ENCODE data around the gene PRKAG3.

- TF ChIP-seq POLR2A (IDR thresholded peaks at IDR 0.05) (no peak), CTCF (IDR thresholded peaks at IDR 0.05) (no peak)
These were observed 3.7 kb downstream of the PRKAG3 start for GRCh38 chr2:218827701-218828476.
